C1 segment of cervical spinal cord (tissue), 14 donors: Measurements from ENCODE around the gene AMOTL1.

ENCODE experiments used
- DNase-seq, 14 donors: peaks; one replicate each; lab custom pipeline; 2025; lab: John Stamatoyannopoulos, UW

The AMOTL1 gene

GRCh38 chr11:94925422-94926270, 157.5 kb downstream of the AMOTL1 start:
- DNase-seq = no peak

GRCh38 chr11:94926271-94926625, 158.1 kb downstream of the AMOTL1 start:
- DNase-seq = no peak
